A673 (cell line): ENCODE results near the gene CASP5.

Experiments
- CTCF ChIP-seq: fragments of 300-800, 200-600 bp; sonication (generic); conservative IDR thresholded peaks from 2 replicates; pipeline ENCODE4 v1.5.1; 2017; ENCODE audit warnings: low read depth, mild to moderate bottlenecking, antibody characterized with exemption, low read length, moderate library complexity, mixed read lengths
- EZH2 ChIP-seq: fragments of 200-600 bp; sonication (generic); IDR thresholded peaks from 2 replicates; pipeline ENCODE4 v1.6.1; 2017; ENCODE audit warnings: borderline replicate concordance, low read depth, mild to moderate bottlenecking, mixed read lengths, antibody characterized with exemption, low read length; ENCODE audit not compliant: poor library complexity, severe bottlenecking

DNA sequence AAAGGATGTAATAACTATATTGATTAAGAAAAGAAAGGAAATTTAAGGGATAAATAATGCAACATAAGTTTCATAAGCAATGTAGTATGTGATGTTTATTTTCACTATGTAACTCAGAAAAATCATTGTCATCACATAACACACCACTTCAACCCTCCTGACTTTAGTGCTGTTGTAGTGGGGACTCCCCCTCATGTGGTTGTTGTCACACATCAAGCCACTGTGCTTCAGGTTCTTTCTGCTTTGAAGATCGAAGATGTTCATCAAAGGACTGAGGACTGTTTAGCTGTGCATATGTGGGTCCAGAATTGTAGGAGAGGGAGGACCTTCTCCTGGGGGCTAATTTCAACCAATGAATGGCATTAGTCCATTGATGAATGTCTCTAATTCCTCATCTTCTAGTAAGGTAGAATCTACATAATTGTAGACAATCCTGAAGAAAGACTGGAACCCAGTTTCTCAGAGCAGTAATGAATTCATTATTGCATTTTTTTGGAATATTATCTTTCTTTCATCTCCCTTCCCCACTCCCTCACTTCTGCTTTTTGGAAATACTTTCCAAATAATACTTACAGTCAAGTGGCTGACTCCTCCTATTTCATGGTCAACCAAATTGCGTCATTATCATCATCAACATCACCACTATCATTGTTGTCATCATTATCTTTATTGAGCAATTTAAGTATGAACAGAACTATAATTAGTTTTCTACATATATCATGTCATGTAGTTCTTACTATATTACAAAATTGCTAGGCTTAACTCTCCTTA lies 31.9 kb upstream of the CASP5 start:
- TF ChIP-seq CTCF (no peak), EZH2 (no peak)
